ENCODE measurements around the gene UPK2. TPM values are rescaled to one million over a fixed set of nuclear protein-coding genes. Genes with fewer than 3 reads are reported as not detected.

Gene UPK2
- total and polyA plus RNA-seq, 2 of the 13 experiments (the other 11 are each of a cell fraction or from before 2014, with no cell fraction given), result not detected

DNA sequence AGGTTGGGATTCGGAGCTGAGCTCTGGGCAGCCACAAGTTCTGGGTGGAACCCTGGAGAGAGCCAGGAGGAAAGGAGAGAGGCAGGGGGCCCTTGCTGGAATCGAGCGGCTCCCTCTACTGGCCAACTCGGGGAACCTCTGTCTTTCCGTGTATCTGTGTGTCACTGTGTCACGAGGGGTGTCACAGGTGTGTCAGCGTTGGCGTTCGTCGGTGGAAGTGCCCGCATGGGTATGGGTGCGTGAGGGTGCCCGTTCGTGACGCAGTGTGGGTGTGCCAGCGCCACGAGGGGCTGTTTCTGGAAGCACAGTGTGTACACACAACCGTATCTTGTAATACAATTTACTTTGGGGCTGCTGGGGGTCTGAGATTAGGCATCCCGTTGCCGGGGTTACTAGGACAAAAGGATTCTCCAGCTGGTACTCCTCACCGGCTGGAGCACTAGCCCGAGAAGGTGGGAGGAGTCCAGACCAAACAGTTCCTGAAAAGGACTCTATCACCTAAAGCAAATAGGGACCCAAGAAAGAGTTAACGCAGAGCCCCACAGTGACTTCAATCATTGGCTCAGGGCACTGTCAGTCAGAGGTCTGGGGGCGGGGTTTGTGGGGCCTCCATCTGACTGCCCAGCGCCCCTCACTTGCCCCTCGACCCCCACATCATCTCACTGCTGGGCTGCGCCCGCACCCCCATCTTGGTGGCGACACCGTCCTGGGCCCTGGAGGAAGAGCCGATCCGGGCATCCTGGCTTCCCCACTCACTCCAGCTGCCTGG, 27.8 kb upstream of the UPK2 start (continued):
- TF ChIP-seq HNF4G (IDR thresholded peaks at IDR 0.05; ENCODE audit: borderline replicate concordance, low read depth, low read length), result 0 out of 2 replicates have a peak, but pooled peaks have one; percentile 5
- no peak for TF ChIP-seq HNF4G (CRISPR knock-in tag; IDR thresholded peaks at IDR 0.05; ENCODE audit: borderline replicate concordance, low read depth)
- peak; percentile 43; the same call in 1 of the 2 replicates for TF ChIP-seq SMAD1 (CRISPR knock-in tag; IDR thresholded peaks at IDR 0.05; ENCODE audit: borderline replicate concordance, low read depth)
- TF ChIP-seq HOXA3 (CRISPR knock-in tag; IDR thresholded peaks at IDR 0.05), result peak; percentile 41; the same call in 1 of the 2 replicates
- TF ChIP-seq, protein P1, sequence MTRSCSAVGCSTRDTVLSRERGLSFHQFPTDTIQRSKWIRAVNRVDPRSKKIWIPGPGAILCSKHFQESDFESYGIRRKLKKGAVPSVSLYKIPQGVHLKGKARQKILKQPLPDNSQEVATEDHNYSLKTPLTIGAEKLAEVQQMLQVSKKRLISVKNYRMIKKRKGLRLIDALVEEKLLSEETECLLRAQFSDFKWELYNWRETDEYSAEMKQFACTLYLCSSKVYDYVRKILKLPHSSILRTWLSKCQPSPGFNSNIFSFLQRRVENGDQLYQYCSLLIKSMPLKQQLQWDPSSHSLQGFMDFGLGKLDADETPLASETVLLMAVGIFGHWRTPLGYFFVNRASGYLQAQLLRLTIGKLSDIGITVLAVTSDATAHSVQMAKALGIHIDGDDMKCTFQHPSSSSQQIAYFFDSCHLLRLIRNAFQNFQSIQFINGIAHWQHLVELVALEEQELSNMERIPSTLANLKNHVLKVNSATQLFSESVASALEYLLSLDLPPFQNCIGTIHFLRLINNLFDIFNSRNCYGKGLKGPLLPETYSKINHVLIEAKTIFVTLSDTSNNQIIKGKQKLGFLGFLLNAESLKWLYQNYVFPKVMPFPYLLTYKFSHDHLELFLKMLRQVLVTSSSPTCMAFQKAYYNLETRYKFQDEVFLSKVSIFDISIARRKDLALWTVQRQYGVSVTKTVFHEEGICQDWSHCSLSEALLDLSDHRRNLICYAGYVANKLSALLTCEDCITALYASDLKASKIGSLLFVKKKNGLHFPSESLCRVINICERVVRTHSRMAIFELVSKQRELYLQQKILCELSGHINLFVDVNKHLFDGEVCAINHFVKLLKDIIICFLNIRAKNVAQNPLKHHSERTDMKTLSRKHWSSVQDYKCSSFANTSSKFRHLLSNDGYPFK (CRISPR knock-in tag; IDR thresholded peaks at IDR 0.05; ENCODE audit: borderline replicate concordance), result 0 out of 2 replicates have a peak, but pooled peaks have one; percentile 20
- TF ChIP-seq, protein P2, sequence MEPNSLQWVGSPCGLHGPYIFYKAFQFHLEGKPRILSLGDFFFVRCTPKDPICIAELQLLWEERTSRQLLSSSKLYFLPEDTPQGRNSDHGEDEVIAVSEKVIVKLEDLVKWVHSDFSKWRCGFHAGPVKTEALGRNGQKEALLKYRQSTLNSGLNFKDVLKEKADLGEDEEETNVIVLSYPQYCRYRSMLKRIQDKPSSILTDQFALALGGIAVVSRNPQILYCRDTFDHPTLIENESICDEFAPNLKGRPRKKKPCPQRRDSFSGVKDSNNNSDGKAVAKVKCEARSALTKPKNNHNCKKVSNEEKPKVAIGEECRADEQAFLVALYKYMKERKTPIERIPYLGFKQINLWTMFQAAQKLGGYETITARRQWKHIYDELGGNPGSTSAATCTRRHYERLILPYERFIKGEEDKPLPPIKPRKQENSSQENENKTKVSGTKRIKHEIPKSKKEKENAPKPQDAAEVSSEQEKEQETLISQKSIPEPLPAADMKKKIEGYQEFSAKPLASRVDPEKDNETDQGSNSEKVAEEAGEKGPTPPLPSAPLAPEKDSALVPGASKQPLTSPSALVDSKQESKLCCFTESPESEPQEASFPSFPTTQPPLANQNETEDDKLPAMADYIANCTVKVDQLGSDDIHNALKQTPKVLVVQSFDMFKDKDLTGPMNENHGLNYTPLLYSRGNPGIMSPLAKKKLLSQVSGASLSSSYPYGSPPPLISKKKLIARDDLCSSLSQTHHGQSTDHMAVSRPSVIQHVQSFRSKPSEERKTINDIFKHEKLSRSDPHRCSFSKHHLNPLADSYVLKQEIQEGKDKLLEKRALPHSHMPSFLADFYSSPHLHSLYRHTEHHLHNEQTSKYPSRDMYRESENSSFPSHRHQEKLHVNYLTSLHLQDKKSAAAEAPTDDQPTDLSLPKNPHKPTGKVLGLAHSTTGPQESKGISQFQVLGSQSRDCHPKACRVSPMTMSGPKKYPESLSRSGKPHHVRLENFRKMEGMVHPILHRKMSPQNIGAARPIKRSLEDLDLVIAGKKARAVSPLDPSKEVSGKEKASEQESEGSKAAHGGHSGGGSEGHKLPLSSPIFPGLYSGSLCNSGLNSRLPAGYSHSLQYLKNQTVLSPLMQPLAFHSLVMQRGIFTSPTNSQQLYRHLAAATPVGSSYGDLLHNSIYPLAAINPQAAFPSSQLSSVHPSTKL (CRISPR knock-in tag; IDR thresholded peaks at IDR 0.05), result peak; percentile 30; the same call in 1 of the 2 replicates
- TF ChIP-seq MIER3 (CRISPR knock-in tag; IDR thresholded peaks at IDR 0.05; ENCODE audit: borderline replicate concordance), result no peak
- peak; percentile 12 for TF ChIP-seq SRSF1 (optimal IDR thresholded peaks at IDR 0.05; ENCODE audit: low read depth, low read length)
- TF ChIP-seq GTF2F1 (IDR thresholded peaks at IDR 0.05; ENCODE audit: low read length), result no peak
- TF ChIP-seq ZNF367 (CRISPR knock-in tag; IDR thresholded peaks at IDR 0.05; ENCODE audit: borderline replicate concordance), result no peak
- TF ChIP-seq, protein P3, sequence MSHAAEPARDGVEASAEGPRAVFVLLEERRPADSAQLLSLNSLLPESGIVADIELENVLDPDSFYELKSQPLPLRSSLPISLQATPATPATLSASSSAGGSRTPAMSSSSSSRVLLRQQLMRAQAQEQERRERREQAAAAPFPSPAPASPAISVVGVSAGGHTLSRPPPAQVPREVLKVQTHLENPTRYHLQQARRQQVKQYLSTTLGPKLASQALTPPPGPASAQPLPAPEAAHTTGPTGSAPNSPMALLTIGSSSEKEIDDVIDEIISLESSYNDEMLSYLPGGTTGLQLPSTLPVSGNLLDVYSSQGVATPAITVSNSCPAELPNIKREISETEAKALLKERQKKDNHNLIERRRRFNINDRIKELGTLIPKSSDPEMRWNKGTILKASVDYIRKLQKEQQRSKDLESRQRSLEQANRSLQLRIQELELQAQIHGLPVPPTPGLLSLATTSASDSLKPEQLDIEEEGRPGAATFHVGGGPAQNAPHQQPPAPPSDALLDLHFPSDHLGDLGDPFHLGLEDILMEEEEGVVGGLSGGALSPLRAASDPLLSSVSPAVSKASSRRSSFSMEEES (CRISPR knock-in tag; IDR thresholded peaks at IDR 0.05), result peak; percentile 82
- TF ChIP-seq ZNF775 (CRISPR knock-in tag; IDR thresholded peaks at IDR 0.05; ENCODE audit: borderline replicate concordance), result no peak
- TF ChIP-seq ZNF543 (CRISPR knock-in tag; IDR thresholded peaks at IDR 0.05), result 0 out of 2 replicates have a peak, but pooled peaks have one; percentile 56
- TF ChIP-seq ZSCAN22 (CRISPR knock-in tag; IDR thresholded peaks at IDR 0.05), result peak; percentile 85
- TF ChIP-seq NCOA2 (CRISPR knock-in tag; IDR thresholded peaks at IDR 0.05), result 0 out of 2 replicates have a peak, but pooled peaks have one; percentile 19
- peak; percentile 37; the same call in 1 of the 2 replicates for TF ChIP-seq THAP11 (CRISPR knock-in tag; IDR thresholded peaks at IDR 0.05)
- 0 out of 2 replicates have a peak, but pooled peaks have one; percentile 41 for TF ChIP-seq ZNF230 (CRISPR knock-in tag; IDR thresholded peaks at IDR 0.05)
- TF ChIP-seq MAZ (IDR thresholded peaks at IDR 0.05; ENCODE audit: borderline replicate concordance, low read depth, low read length), result peak; percentile 83; the same call in 1 of the 2 replicates
- peak; percentile 39; the same call in 1 of the 2 replicates for TF ChIP-seq MAZ (CRISPR knock-in tag; IDR thresholded peaks at IDR 0.05; ENCODE audit: low read depth)
- TF ChIP-seq GATAD1 (CRISPR knock-in tag; IDR thresholded peaks at IDR 0.05), result peak; percentile 44
- 0 out of 2 replicates have a peak, but pooled peaks have one; percentile 66 for TF ChIP-seq ZNF546 (CRISPR knock-in tag; conservative IDR thresholded peaks at IDR 0.05)
- TF ChIP-seq ZNF501 (CRISPR knock-in tag; IDR thresholded peaks at IDR 0.05), result peak; percentile 61; the same call in 1 of the 2 replicates

Data from HepG2 (cell line).